DOHH2 (cell line): Measurements from ENCODE around the gene PDZRN3.

Experiments
- H3F3A ChIP-seq: fragments of 200-600 bp; sonication (generic), shearing (Covaris generic); 2 replicates; pipeline ENCODE4 v1.6.0; 2016; ENCODE audit warnings: antibody characterized with exemption, mild to moderate bottlenecking; ENCODE audit not compliant: control insufficient read depth, insufficient read depth
- H3K27ac ChIP-seq: fragments of 200-600 bp; sonication (generic); 2 replicates; pipeline ENCODE4 v1.5.1; 2014; ENCODE audit warnings: low read depth, mild to moderate bottlenecking, low read length, moderate library complexity
- H3K27me3 ChIP-seq: fragments of 200-600 bp; sonication (generic); 2 replicates; pipeline ENCODE4 v1.6.1; 2014; ENCODE audit warnings: mild to moderate bottlenecking, low read length, mixed read lengths; ENCODE audit not compliant: control insufficient read depth
- H3K36me3 ChIP-seq: fragments of 200-600 bp; sonication (generic); 2 replicates; pipeline ENCODE4 v1.6.1; 2014; ENCODE audit warnings: mild to moderate bottlenecking, low read length, moderate library complexity, mixed read lengths; ENCODE audit not compliant: control insufficient read depth
- H3K4me1 ChIP-seq: fragments of 200-600 bp; sonication (generic); 2 replicates; pipeline ENCODE4 v1.6.1; 2014; ENCODE audit warnings: mild to moderate bottlenecking, low read length, mixed read lengths; ENCODE audit not compliant: control insufficient read depth
- H3K4me2 ChIP-seq: fragments of 200-600 bp; sonication (generic); 2 replicates; pipeline ENCODE4 v1.6.0; 2014; ENCODE audit warnings: mild to moderate bottlenecking, low read length, moderate library complexity
- H3K4me3 ChIP-seq: fragments of 200-600 bp; sonication (generic); 2 replicates; pipeline ENCODE4 v1.5.1; 2014; ENCODE audit warnings: mild to moderate bottlenecking, low read length, mixed read lengths
- H3K79me2 ChIP-seq: fragments of 200-600 bp; sonication (generic); 2 replicates; pipeline ENCODE4 v1.6.1; 2014; ENCODE audit warnings: mild to moderate bottlenecking, low read length, mixed read lengths; ENCODE audit not compliant: control insufficient read depth
- H3K9me2 ChIP-seq: fragments of 200-600 bp; sonication (generic); replicated peaks from 2 replicates; pipeline ENCODE4 v1.6.1; 2014; ENCODE audit warnings: mild to moderate bottlenecking, low read length, mixed read lengths; ENCODE audit not compliant: control insufficient read depth
- H3K9me3 ChIP-seq: fragments of 200-600 bp; sonication (generic); 2 replicates; pipeline ENCODE4 v1.6.1; 2014; ENCODE audit warnings: antibody characterized with exemption, low read length, mixed read lengths; ENCODE audit not compliant: control insufficient read depth, insufficient read depth
- H4K20me1 ChIP-seq: fragments of 200-600 bp; sonication (generic); 2 replicates; pipeline ENCODE4 v1.6.0; 2014; ENCODE audit warnings: low read depth, mild to moderate bottlenecking, antibody characterized with exemption, low read length, moderate library complexity; ENCODE audit not compliant: control insufficient read depth, insufficient read depth
- CTCF ChIP-seq: fragments of 200-600 bp; sonication (generic); IDR thresholded peaks from one replicate; pipeline ENCODE4 v1.5.1; 2014; ENCODE audit warnings: antibody characterized with exemption, mild to moderate bottlenecking, low read depth, low read length; ENCODE audit not compliant: poor library complexity, severe bottlenecking
- EZH2phosphoT487 ChIP-seq: fragments of 200-600 bp; sonication (generic); IDR thresholded peaks from 2 replicates; pipeline ENCODE4 v1.6.1; 2017; ENCODE audit warnings: borderline replicate concordance, mild to moderate bottlenecking, antibody characterized with exemption, low read length, moderate library complexity, mixed read lengths

The PDZRN3 gene

GRCh38 chr3:73391984-73392383 is 232.8 kb downstream of the PDZRN3 start:
- Histone ChIP-seq H3K9me3 (no peaks in the 10 kb centered on the region), H3K27me3 (no peaks in the 10 kb centered on the region), H3K9me2 (no peaks in the 10 kb centered on the region), H3K36me3 (no peaks in the 10 kb centered on the region), H3K4me3 (no peak overlapping the region), H4K20me1 (no peaks in the 10 kb centered on the region), H3K4me2 (no peak overlapping the region), H3K79me2 (no peaks in the 10 kb centered on the region), H3K4me1 (no peaks in the 10 kb centered on the region), H3K27ac (no peak overlapping the region), H3F3A (no peaks in the 10 kb centered on the region)
- TF ChIP-seq CTCF (no peak), EZH2phosphoT487 (no peak)

GRCh38 chr3:73389928-73390327 is 234.8 kb downstream of the PDZRN3 start:
- H3F3A ChIP-seq, result no peaks in the 10 kb centered on the region

GRCh38 chr3:73389117-73389813 is 235.5 kb downstream of the PDZRN3 start:
- TF ChIP-seq CTCF (no peak), EZH2phosphoT487 (no peak)
- Histone ChIP-seq H3F3A (no peaks in the 10 kb centered on the region), H3K27ac (no peak overlapping the region), H3K4me3 (no peak overlapping the region), H3K79me2 (no peaks in the 10 kb centered on the region), H3K4me1 (no peaks in the 10 kb centered on the region), H3K9me3 (no peaks in the 10 kb centered on the region), H4K20me1 (no peaks in the 10 kb centered on the region), H3K4me2 (no peak overlapping the region), H3K27me3 (no peaks in the 10 kb centered on the region), H3K9me2 (no peaks in the 10 kb centered on the region), H3K36me3 (no peaks in the 10 kb centered on the region)

More at GRCh38 chr3:73389928-73390327, 234.8 kb downstream of the PDZRN3 start:
- H3K36me3 ChIP-seq, result no peaks in the 10 kb centered on the region
- H4K20me1 ChIP-seq, result no peaks in the 10 kb centered on the region
- H3K4me1 ChIP-seq, result no peaks in the 10 kb centered on the region
- no peaks in the 10 kb centered on the region for H3K9me3 ChIP-seq
- no peak overlapping the region for H3K4me2 ChIP-seq
- no peak overlapping the region for H3K4me3 ChIP-seq
- H3K27ac ChIP-seq, result no peak overlapping the region
- no peak for TF ChIP-seq EZH2phosphoT487
- TF ChIP-seq CTCF, result no peak
- H3K27me3 ChIP-seq, result no peaks in the 10 kb centered on the region
- H3K9me2 ChIP-seq, result no peaks in the 10 kb centered on the region
- no peaks in the 10 kb centered on the region for H3K79me2 ChIP-seq
